ENCODE data around the gene SFMBT2. TPM values are rescaled to one million over a fixed set of nuclear protein-coding genes. Genes with fewer than 3 reads are reported as not detected.

SFMBT2 gene
- total and polyA plus RNA-seq, 10 of the 15 experiments (the other 5 are each of a cell fraction or from before 2014, with no cell fraction given), result 2.8 to 29.6 (median 15.1) TPM

DNA sequence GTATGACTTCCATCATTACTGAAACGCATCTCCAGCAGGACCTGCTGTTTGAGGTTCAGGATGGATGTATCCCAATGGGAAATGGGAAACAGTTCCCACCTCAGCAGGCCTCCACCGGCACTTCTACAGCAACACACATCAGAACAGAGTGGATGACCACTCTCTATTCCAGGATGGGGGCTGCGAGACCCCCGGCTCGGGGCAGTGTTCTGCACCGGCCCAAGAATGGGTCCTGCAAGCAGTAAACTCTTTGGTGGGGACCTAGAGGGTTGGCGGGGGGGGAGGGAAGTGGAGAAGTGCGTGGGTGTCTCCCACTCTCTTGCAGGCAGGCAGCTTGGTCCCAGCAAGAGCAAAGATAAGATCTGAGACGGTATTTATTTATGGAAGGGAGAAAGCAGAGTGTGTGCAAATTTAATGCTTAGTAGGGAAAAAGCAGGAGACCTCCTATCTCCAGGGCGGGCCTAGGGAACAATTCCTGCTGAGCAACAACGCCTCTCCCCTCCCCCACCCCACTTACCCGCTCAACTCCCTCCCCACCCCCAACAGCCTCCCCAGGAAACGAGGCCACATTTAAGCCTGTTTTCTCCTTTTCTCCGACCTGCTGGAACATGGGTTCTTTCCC lies 4.0 kb downstream of the SFMBT2 start:
- H3K79me2 ChIP-seq (ENCODE audit: control insufficient read depth, insufficient read depth, low read length), result peaks cover 94% of the 10 kb centered on the region
- ChIA-PET RAD21 (ENCODE audit: unreplicated experiment) (interaction anchor here (1.6 kb wide), 1 partner anchor 31 kb away, joined by 4 read pairs; no protein-coding TSS in a partner anchor), SMC1A (ENCODE audit: uncharacterized antibody, unreplicated experiment) (interaction anchor here (1.4 kb wide), 1 partner anchor 10 kb away, joined by 3 read pairs; no protein-coding TSS in a partner anchor), CTCF (interaction anchor here (0.9 kb wide), 1 partner anchor 487 kb away, joined by 3 read pairs; no protein-coding TSS in a partner anchor), POLR2A (no interaction called here)
- H3K9me3 ChIP-seq (replicated peaks; ENCODE audit: control insufficient read depth, insufficient read depth, low read length), result no peaks in the 10 kb centered on the region
- peaks cover 8% of the 10 kb centered on the region; the same call in 1 of the 2 replicates for H4K20me1 ChIP-seq (ENCODE audit: control insufficient read depth, insufficient read depth)
- H3K4me2 ChIP-seq (ENCODE audit: control insufficient read depth, insufficient read depth), result peak overlapping the region; percentile 83
- in situ Hi-C loops (cut with MboI), result loop anchor here (25.0 kb wide), 1 partner anchor 745 kb away; no protein-coding TSS in a partner anchor
- intact Hi-C loops (cut with micrococcal nuclease; ENCODE audit: unreplicated experiment), result no loop called here
- no peak for DNase-seq (ENCODE audit: low read depth, low spot score)
- no peaks in the 10 kb centered on the region for H3K27me3 ChIP-seq (replicated peaks in 1 of 2; ENCODE audit: control insufficient read depth in 2 of 2, insufficient read depth in 2 of 2, low read length in 1 of 2)
- no peak for ATAC-seq
- H2AFZ ChIP-seq (ENCODE audit: control insufficient read depth, low read depth, low read length), result no peak overlapping the region
- H3K27ac ChIP-seq (ENCODE audit: control insufficient read depth, insufficient read depth), result no peak overlapping the region
- H3K36me3 ChIP-seq (ENCODE audit: control insufficient read depth in 2 of 2, insufficient read depth in 2 of 2, low read length in 1 of 2), result peaks cover 0 to 12% of the 10 kb centered on the region in 2 experiments; a peak in 2 of 4 replicates
- WGBS (ENCODE audit: insufficient coverage, insufficient replicate concordance, low lambda C conversion rate, missing lambda C conversion rate), result 96% methylated on average over 10 of the region's 14 CpGs
- TF ChIP-seq IKZF1 (conservative IDR thresholded peaks at IDR 0.05) (peak; percentile 20; the same call in 1 of the 2 replicates), CHD4 (IDR thresholded peaks at IDR 0.05) (no peak)
- peak overlapping the region; percentile 100; the same call in 1 of the 2 replicates for H3K4me3 ChIP-seq
- no TSS peak for BruUV-seq (replicated peaks)
- H3K9ac ChIP-seq (ENCODE audit: control insufficient read depth, insufficient read depth, low read length), result 0 out of 2 replicates have a peak overlapping the region, but pooled peaks have one; percentile 89
- FAIRE-seq, result no peak
- peaks cover 4% of the 10 kb centered on the region for H3K4me1 ChIP-seq (ENCODE audit: control insufficient read depth, insufficient read depth, low read length)

DNA sequence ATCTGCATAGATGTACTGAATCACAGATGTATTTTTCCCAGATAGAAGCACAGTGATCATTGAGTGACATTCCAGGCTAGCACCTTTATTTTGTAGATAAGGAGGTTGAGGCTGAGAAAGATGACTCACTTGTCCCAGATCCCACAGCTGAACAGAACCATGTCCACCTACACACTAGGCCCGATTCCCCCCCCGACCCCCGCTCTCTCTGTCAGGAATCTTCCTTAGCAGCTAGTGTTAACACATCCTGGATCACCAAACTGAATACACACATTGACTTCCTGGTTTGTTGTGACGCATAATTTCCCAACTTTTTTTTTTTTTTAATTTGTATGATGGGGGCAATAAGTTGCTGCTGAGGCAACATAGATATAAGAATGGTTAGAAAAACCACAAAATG lies 5.2 kb downstream of the SFMBT2 start:
- POLR2A ChIA-PET, result no interaction called here
- Histone ChIP-seq H3K27me3 (replicated peaks in 1 of 2; ENCODE audit: control insufficient read depth in 2 of 2, insufficient read depth in 2 of 2, low read length in 1 of 2) (no peaks in the 10 kb centered on the region), H3K9ac (ENCODE audit: control insufficient read depth, insufficient read depth, low read length) (no peak overlapping the region), H3K9me3 (replicated peaks; ENCODE audit: control insufficient read depth, insufficient read depth, low read length) (no peaks in the 10 kb centered on the region), H3K4me1 (ENCODE audit: control insufficient read depth, insufficient read depth, low read length) (no peaks in the 10 kb centered on the region; the same call in 1 of the 2 replicates), H2AFZ (ENCODE audit: control insufficient read depth, low read depth, low read length) (no peak overlapping the region), H3K27ac (ENCODE audit: control insufficient read depth, insufficient read depth) (no peak overlapping the region), H3K4me3 (no peak overlapping the region), H3K4me2 (ENCODE audit: control insufficient read depth, insufficient read depth) (peak overlapping the region; percentile 41), H4K20me1 (ENCODE audit: control insufficient read depth, insufficient read depth) (peaks cover 8% of the 10 kb centered on the region; the same call in 1 of the 2 replicates), H3K79me2 (ENCODE audit: control insufficient read depth, insufficient read depth, low read length) (peaks cover 98% of the 10 kb centered on the region), H3K36me3 (ENCODE audit: control insufficient read depth in 2 of 2, insufficient read depth in 2 of 2, low read length in 1 of 2) (peaks cover 0 to 12% of the 10 kb centered on the region in 2 experiments; a peak in 2 of 4 replicates)
- SMC1A ChIA-PET (ENCODE audit: uncharacterized antibody, unreplicated experiment), result interaction anchor here (0.6 to 1.4 kb wide), 2 partner anchors 11 to 23 kb away, joined by 3 read pairs; no protein-coding TSS in a partner anchor
- no TSS peak for BruUV-seq (replicated peaks)
- RAD21 ChIA-PET (ENCODE audit: unreplicated experiment), result no interaction called here
- CTCF ChIA-PET, result no interaction called here
- no peak for FAIRE-seq
- in situ Hi-C loops (cut with MboI) (loop anchor here (25.0 kb wide), 1 partner anchor 743 kb away; no protein-coding TSS in a partner anchor), intact Hi-C loops (cut with micrococcal nuclease; ENCODE audit: unreplicated experiment) (no loop called here)
- TF ChIP-seq, protein P1, sequence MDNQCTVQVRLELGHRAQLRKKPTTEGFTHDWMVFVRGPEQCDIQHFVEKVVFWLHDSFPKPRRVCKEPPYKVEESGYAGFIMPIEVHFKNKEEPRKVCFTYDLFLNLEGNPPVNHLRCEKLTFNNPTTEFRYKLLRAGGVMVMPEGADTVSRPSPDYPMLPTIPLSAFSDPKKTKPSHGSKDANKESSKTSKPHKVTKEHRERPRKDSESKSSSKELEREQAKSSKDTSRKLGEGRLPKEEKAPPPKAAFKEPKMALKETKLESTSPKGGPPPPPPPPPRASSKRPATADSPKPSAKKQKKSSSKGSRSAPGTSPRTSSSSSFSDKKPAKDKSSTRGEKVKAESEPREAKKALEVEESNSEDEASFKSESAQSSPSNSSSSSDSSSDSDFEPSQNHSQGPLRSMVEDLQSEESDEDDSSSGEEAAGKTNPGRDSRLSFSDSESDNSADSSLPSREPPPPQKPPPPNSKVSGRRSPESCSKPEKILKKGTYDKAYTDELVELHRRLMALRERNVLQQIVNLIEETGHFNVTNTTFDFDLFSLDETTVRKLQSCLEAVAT (IDR thresholded peaks at IDR 0.05), result no peak
- TF ChIP-seq FOS (IDR thresholded peaks at IDR 0.05; ENCODE audit: borderline replicate concordance, extremely low read depth, insufficient read length) (no peak), BACH1 (IDR thresholded peaks at IDR 0.05; ENCODE audit: borderline replicate concordance) (no peak), SMAD5 (IDR thresholded peaks at IDR 0.05; ENCODE audit: low read depth) (no peak), MEF2A (IDR thresholded peaks at IDR 0.05; ENCODE audit: insufficient read depth, low read depth, low read length) (no peak), KLF5 (IDR thresholded peaks at IDR 0.05; ENCODE audit: partially characterized antibody) (no peak), HDGF (IDR thresholded peaks at IDR 0.05) (no peak), ZNF24 (IDR thresholded peaks at IDR 0.05) (no peak)
- no peak for DNase-seq (ENCODE audit: low read depth, low spot score)
- WGBS (ENCODE audit: insufficient coverage, insufficient replicate concordance, low lambda C conversion rate, missing lambda C conversion rate), result 92% methylated on average over 4 of the region's 4 CpGs
- ATAC-seq, result no peak
